NCI-H2107 treated with DMSO at 0.1 percent for 48 hours (cell line): ENCODE results near the gene ASB2.

Experiments used
- DNase-seq: peaks from one replicate; lab custom pipeline; 2025; ENCODE audit not compliant: unreplicated experiment; lab: John Stamatoyannopoulos, UW

ASB2 gene

GRCh38 chr14:93950948-93951634 lies 25.3 kb downstream of the ASB2 start:
- no peak for DNase-seq

- no peak for DNase-seq
Observed at GRCh38 chr14:93949511-93950075, 26.8 kb downstream of the ASB2 start.

GRCh38 chr14:93947282-93947681 lies 29.1 kb downstream of the ASB2 start:
- DNase-seq, result no peak

GRCh38 chr14:93946541-93947090 lies 29.8 kb downstream of the ASB2 start:
- DNase-seq, result no peak

- DNase-seq, result no peak
Observed at GRCh38 chr14:93946104-93946503, 30.3 kb downstream of the ASB2 start.

- DNase-seq, result no peak
Observed at GRCh38 chr14:93945070-93945399, 31.3 kb downstream of the ASB2 start.

GRCh38 chr14:93944348-93945069 lies 31.9 kb downstream of the ASB2 start:
- no peak for DNase-seq

GRCh38 chr14:93943930-93944329 lies 32.4 kb downstream of the ASB2 start:
- DNase-seq, result no peak

- DNase-seq, result no peak
Observed at GRCh38 chr14:93943052-93943451, 33.3 kb downstream of the ASB2 start.

- peak; percentile 87 for DNase-seq
Observed at GRCh38 chr14:93941293-93941910, 35.0 kb downstream of the ASB2 start.

- DNase-seq, result no peak
Observed at GRCh38 chr14:93940437-93940836, 35.9 kb downstream of the ASB2 start.

GRCh38 chr14:93939304-93940229 lies 36.8 kb downstream of the ASB2 start:
- DNase-seq, result no peak

GRCh38 chr14:93938751-93939303 lies 37.5 kb downstream of the ASB2 start:
- no peak for DNase-seq

GRCh38 chr14:93937519-93937918 lies 38.9 kb downstream of the ASB2 start:
- DNase-seq, result no peak

- no peak for DNase-seq
Observed at GRCh38 chr14:93936926-93937325, 39.4 kb downstream of the ASB2 start.

GRCh38 chr14:93936245-93936644 lies 40.1 kb downstream of the ASB2 start:
- DNase-seq, result no peak

GRCh38 chr14:93935213-93935612 lies 41.2 kb downstream of the ASB2 start:
- DNase-seq, result no peak

GRCh38 chr14:93932642-93933041 lies 43.7 kb downstream of the ASB2 start:
- DNase-seq, result no peak

- DNase-seq, result no peak
Observed at GRCh38 chr14:93930989-93931307, 45.4 kb downstream of the ASB2 start.

GRCh38 chr14:93930296-93930988 lies 45.9 kb downstream of the ASB2 start:
- DNase-seq, result no peak
